HG03521 (cell line): ENCODE measurements around the gene ABHD17A.

ENCODE experiments used
- ATAC-seq: cut with Tn5 transposase; IDR thresholded peaks from one replicate; pipeline ENCODE4 v1.9.1; 2021; ENCODE audit warnings: mild to moderate bottlenecking, moderate library complexity; ENCODE audit not compliant: unreplicated experiment

The ABHD17A gene

DNA sequence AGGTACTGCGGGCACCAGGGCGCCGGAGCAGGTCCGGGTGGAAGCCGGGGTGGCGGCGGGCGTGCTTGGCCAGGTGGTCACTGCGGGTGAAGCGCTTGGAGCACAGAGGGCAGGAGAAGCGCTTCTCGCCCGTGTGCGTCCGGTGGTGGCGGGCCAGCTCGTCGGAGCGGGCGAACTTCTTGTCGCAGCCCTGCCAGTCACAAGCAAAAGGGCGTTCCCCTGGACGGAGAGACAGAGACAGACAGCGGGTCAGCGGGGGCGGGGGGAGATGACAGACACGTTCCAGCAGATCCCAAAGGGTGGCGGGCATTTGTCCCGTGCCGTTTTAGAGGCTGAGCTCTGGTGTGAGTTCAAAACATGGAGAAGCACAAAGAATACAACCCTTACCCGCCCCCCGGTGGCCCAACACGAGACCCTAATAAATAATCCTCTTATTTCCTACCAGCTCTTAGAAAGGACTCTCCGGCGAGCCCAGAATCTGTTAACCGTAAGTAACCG lies 30.7 kb downstream of the ABHD17A start:
- no peak for ATAC-seq

DNA sequence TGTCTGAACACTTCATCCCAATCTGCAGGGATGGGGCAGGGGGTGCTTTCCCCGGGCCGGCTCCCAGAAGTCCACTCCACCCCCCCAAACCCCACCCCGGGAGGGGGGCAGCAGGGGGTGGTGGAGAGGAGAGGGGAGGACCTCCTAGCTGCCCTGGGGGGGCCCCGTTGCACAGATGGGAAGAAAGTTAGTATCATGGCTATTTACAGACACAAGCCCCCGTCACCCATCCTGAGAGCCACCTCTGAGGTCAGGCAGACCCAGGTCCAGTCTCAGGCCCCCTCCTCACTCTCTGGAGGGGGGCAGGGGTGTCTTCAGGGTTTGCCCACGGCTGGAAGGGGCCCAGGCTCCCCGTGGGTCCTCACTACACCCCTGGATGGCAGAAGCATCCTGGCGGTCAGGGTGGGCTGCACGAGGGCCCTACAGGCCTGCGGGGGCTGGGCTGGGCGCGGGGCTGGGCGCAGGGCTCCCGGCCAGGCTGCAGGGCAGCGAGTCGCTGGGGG lies 31.2 kb downstream of the ABHD17A start:
- ATAC-seq, result no peak

DNA sequence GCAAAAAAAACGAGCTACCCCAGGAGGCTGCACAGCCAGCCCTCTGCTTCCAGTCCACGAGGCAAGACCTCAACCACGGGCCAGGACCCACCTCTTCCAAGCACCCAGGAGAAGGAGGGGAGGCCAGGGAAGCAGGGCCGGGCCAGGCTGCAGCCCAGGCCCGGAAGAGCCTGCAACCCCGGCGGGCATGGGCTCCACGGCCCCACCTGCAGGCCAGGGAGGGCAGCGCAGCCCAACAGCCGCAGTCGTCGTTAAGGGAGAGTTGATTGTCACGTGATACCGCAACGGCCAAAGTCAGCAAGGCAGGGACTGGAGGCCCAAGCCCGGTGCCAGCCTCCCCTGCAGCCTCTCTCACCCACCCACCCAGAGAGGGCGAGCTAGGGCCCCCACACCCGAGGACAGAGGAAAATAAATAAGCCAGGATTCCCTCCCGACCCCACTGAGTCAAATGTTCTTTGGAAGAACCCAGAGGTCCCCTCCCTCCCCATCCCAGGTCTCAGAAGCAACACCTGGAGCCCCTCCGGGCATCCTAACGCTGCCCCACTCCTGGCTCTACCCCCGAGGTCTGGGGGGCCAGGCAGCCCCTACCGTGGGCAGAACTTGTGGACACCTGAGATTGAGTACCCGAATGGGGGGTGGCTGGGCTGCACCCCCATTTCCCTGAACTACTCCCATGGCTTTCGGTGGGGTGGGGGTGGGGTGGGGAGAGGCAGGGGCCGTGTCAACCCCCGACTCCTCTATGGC lies 31.8 kb downstream of the ABHD17A start:
- no peak for ATAC-seq

DNA sequence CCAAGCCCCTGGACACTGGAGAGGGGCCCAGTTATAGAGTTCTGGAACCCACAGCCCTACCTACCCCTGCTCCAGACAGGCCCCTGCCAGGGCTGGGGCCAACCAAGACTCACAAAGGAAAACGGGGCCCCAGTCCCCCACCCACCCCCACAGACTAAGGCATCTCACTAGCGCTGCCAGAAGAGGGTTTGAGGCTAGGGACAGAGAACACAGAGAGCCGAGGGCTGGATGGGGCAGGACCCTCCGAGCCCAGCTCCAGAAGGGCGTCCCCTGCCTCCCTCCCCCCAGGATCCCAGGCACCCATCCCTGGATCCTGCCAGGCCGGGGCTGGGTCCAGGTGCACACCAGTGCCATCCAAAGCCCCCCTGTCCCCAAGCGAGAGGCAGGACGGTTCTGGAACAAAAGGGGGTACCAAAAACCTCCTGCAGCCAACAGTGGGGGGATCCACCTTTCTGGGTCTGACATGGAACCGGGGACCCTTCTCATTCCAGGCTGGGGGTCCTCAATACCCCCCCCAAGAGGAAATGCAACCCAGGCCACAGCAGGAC lies 32.6 kb downstream of the ABHD17A start:
- ATAC-seq, result no peak

DNA sequence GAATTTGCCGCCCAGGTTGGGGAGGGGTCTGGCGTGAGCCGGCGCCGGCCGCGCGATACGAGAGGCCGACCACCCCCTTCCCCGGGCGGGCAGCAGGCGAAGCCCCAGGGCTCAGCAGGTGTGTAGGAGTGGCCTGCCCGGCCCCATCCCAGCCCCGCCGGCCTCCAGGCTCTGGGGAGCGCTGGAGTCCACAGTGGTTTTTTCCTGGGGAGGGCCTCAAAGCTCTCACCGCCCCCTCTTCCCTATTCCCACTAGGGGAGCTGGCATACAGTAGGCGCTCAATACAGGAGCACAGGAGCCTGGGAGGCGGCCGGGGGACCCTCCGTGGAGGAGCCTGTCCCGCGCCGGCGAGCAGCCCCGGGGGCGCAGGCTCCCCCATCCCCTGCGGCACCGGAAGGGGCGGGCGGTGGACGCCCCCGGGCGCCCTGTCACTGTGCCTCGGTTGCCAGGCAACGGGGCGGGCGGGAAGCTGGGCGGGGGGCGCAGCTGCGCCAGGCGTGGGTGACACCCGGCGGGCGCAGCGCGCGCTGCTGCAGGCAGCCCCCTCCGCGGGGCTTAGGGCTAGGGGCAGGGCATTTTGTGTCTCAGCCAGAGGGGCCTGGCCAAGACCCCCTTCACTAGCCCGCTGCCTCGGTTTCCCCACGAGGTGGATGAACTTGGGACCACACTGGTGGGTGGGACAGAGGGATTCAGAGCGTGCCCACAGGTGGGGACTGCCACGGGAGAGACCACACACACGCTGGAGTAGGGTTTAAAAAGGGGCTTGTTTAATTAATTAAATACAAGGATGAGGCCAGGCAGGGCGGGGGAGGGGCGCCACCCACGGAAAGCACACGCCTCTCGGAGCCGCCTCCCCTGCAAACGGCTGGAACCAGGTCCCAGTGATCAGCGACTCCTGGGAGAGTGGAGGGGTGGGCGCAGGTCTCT lies 33.4 kb downstream of the ABHD17A start:
- ATAC-seq, result no peak

DNA sequence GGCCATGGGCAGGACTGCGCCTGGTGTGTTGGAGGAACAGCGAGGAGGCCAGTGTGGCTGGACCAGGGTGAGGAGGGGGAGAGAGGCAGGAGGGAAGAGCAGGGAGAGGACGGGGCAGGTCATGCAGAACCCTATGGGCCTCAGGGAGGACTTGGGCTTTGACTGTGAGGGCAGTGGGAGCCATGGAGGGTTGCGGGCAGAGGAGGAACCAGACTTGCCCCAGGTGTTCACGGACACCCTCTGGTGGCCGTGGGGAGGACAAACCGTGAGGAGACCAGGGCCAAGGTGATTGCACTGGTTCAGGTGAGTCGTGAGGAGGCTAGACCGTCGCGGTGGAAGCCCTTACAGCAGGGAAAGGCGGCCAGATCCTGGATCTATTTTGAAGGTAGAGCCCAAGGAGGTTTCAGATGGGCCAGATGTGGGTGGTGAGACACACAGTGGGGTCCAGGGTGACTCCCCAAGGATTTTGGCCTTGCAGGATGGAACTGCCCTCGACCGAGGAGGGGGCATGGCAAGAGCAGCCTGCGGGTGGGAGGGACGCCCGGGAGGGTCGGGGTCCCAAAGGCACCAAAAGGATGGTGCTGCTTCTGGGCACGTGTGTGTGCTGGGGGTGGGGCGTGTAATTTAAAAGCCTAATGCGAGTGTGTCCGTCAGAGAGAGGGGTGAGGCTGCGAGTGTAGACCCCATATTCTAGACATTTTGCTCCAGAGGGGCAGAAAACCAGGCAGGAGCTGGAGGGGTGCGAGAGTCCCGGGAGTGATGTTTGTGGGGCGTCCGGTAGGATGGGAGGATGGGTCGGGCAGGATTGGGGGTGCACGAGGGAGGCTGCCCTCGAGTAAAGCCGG lies 34.3 kb downstream of the ABHD17A start:
- no peak for ATAC-seq

DNA sequence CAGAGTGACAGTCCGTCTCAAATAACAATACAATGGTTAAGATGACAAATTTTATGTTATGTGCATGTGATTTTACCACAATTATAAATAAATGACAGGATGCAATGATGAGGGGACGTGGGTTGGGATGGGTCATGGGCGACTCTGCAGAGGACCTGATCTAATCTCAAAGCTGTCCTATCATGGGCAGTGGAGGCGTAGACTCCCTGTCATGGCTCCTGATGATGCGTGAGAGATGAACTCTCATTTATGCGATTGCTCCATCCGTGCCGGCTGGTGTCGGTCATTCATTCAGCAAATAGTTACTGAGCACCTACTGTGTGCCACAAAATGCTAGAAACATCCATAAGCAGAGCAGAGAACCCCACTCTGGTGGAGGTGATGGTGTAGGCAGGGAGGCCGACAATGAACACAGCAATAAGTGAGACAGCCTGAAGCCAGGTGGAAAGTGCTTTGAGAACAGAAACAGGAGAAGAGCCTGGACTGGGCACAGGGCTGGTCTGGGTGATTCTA lies 35.4 kb downstream of the ABHD17A start:
- no peak for ATAC-seq

DNA sequence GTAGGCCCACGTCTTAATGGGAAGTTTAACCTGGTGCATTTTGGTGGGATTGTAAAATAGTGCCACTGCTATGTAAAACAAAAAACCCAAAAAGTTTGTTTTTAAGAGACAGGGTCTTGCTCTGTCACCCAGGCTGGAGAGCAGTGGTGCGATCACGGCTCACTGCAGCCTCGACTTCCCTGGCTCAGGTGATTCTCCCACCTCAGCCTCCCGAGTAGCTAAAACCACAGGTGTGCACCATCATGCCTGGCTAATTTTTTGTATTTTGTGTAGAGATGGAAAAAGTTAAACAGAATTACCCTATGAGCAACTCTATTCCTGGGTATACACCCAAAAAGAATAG lies 36.2 kb downstream of the ABHD17A start:
- no peak for ATAC-seq

DNA sequence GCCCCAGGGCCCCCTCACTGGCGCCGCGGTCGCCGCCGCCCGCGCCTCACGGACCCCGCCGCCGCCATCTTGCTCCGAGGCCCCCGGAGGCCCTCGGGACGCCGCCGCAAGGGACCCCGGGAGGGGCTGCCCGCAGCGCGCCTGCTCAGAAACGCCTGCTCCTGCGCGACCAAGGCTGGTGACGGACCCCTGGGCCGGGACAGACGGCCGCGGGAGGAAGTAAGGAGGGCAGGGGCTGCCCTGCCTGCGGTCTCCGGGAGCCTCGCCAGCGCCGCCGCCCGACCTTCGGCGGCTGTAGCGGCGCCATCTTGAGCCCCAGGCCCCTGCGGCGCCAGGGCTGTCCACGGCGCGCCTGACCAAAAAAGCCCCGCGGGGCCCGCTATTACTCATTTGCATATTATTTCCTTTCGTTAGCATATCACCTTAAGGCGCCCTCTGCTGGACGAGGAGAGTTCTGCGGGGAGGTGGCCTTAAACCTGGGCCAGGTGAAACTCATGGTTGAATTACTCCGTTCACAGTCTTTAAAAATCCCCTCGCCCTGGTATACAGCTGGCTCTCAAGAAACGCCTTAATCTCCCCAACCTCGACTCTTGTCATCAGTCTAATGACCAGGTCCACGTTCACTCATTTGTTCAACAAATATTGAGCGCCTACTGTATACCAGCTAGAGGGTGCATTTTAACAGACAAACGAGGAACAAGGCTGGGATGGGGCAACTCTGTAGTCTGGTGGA lies 36.7 kb downstream of the ABHD17A start, which contains the start of gene REXO1:
Gene REXO1 (minus strand): TSS at position 85 of the 733 bp plus-strand sequence. CDS start 125 bp downstream, outside the sequence.
- ATAC-seq, result peak; percentile 71

DNA sequence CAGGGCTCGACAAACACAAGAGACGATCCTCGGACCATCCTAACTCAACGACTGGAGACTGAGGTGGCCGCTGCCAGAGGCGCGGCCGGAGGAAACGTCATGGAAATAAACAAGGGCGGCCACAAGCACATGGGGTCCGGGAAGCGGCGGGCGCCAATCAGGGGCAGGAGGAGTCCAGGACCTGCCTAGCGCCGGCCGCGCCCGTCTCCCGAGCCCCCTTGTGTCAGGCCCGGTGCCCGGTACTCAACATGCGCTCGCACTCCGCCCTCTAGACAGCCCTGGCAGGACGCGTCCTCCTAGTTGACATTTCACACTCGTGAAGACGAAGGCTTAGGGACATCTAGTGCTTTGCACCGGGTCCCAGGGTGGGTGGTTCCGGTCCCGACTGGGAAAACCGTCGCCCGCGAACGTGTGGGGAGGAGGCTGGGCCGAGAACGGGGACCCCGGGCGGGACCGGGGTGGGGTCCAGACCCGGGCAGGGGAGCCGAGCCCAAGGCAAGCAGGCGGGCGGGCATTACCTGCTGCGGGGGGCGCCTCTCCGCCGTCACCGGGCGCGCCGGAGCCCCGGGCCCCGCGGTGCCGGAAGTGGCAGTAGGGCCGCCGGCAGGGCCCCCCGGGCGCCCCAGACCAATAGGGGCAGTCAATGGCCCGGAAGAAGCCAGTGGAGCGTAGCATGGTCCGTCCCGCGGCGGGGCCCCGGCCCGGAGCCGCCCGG lies 37.5 kb downstream of the ABHD17A start:
- no peak for ATAC-seq

DNA sequence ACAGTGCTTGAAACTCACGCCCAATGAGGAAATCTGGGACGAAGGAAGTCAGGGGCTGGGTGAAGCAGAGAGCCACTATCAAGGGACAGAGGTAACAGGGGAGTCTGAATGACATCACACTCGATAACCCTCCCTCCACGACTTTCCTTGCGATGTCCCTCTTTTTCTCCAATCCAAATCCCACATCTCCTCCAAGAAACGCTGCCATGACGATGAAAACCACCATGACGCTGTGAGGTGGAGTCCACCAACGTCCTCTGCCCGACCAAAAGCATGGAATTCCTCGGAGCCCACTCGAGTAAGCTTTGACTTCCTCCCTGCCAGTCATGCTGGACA lies 38.0 kb downstream of the ABHD17A start:
- no peak for ATAC-seq

DNA sequence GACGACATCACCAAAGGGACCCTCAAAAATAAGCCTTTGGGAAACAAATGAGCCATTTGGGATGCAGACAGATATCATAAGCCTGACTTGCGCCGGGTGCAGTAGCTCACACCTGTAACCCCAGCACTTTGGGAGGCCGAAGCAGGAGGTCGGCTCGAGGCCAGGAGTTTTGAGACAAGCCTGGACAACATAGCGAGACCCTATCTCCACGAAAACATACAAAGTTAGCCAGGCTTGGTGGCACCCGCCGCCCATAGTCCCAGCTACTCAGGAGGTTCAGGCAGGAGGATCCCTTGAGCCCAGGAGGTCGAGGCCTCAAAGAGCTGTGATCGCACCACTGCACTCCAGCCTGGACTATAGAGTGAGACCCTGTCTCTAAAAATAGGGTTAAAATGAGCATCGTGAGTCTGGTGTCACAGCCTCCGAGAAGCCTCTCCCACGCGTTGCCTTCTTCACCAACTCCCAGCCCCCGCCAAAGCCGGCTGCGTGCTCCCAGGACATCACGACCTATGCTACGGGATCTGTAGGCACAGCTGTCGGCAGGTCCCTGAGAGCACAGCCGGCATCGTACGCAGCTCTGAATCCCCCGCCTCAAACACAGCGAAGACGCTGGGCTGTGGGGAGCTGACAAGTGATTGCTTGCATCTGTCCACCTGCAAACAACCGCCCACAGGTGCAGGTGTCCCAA lies 38.6 kb downstream of the ABHD17A start:
- ATAC-seq, result no peak

DNA sequence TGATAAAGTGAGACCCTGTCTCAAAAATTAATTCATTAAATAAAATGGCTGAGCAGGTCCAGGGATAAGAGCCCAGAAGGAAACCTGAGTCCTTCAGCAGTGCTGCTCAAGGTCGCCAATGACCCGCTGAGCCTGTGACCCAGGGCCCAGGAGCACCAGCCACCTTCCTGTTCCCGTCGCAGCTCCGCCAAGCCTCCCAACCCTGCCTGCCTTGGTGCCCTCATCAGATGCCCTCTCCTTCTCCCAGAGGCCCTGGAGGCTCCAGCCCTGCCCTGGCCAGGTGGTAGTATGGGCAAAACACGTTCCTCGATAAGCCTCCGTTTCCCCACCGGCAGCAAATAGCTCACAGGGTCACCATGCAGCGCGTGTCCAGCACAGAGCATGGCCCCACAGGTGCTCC lies 39.7 kb downstream of the ABHD17A start:
- no peak for ATAC-seq

DNA sequence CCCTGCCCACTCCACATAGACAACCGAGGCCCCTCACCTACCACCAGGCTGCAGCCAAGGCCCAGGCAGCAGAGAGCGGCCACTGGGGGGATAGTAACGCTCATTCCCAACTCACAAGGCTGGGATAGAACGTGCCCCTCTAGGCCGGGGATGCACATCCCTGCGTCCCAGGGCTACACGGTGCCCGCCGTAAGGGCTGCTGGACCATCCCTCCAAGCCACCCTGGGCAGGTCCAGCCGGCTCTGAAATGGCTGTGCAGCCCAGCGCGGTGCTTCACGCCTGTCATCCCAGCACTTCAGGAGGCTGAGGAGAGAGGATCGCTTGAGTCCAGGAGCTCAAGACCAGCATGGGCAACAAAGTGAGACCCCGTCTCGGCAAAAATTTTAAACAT lies 40.2 kb downstream of the ABHD17A start:
- no peak for ATAC-seq

DNA sequence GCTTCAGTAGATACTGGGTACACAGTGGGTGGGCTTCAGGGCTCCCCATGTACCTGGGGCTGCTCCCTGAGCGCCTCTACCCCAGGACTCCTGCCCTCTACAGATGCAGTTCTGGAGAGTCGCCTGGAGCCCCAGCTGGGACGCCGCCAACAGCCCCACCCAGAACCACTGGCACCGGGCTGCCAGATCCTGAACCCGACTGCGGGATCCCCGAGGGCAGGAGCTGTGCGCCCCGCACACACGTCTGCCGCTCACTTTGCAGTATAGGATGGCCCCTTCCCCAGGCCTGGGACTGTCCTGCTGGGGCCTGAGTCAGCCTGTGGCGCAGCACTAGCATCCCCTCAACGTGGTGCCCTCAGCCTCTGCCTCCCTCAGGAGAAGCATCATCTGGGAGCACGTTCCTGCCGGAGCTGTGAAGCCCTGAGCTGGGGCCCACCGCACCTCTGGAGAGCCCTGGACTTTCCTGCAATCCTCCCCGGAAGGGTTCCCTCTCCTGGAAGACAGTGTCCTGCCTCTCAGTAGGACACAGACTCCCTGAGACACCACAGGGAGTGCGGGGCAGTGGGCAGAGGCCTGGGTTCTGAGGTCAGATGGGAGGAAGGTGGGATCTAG lies 40.7 kb downstream of the ABHD17A start:
- no peak for ATAC-seq

DNA sequence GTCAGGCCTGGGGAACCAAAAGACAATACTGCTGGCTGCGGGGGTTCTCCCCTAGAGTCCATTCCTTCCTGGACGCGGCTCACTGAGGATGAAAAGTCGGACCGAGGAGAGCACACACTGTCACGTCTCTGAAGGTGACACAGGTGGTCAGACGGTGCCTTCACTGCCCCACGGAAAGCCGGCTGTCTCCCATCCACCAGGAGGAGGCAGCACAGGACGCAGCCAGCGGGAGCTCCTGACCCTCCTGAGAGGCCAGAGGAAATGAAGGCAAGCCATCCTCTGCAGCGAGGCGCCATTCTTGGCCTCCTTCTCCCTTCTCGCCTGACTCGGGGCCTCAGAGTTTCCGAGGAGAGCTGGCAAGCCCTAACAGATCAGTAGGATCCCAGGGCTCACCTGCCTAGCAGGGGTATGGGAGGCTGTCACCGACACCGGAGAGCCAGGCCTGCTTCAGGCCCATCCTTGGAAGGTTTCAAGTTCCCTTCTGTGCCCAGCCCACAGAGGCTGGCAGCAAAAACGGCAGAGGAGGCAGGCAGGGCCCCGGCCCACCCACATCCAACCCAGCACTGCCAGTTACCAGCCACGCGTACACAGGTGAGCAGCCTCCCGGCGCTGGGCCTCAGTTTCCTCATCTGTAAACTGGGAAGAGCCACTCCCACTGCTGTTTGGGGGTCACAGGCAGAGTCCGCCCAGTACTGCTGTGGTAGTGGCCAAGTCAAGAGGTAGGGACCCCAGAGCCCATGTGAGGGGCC lies 41.5 kb downstream of the ABHD17A start:
- no peak for ATAC-seq

DNA sequence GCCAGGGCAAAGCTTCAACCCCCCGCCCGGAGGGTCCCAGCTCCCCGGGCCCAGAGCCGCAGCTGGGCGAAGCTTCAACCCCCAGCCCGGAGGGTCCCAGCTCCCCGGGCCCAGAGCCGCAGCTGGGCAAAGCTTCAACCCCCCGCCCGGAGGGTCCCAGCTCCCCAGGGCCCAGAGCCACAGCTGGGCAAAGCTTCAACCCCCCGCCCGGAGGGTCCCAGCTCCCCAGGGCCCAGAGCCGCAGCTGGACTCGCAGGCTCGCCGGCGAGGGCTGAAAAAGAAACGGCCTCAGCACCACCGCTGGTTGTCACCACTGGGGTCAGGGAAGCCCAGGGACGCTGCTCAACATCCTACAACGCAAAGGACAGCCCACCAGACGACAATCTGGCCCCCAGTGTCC lies 42.2 kb downstream of the ABHD17A start:
- ATAC-seq, result no peak
